ENCODE measurements around the gene UNC80. TPM values are rescaled to one million over a fixed set of nuclear protein-coding genes. Genes with fewer than 3 reads are reported as not detected.

Gene UNC80
- total and polyA plus RNA-seq, 2 donors from 2014 or later: 0.04 to 0.06 TPM

GRCh38 chr2:209969692-209970091 lies 198.1 kb downstream of the UNC80 start:
- intact Hi-C loops (cut with DNase I): no loop called here
- Histone ChIP-seq H3K27ac (ENCODE audit: low read depth in 2 of 2, low read length in 2 of 2) (no peak overlapping the region), H3K9ac (ENCODE audit: low read length in 3 of 3) (no peak overlapping the region), H3K36me3 (ENCODE audit: control insufficient read depth in 2 of 3, insufficient read depth in 3 of 3, low read length in 3 of 3) (no peaks in the 10 kb centered on the region), H3K4me1 (ENCODE audit: control insufficient read depth in 2 of 3, insufficient read depth in 2 of 3, low read depth in 1 of 3, low read length in 3 of 3) (no peaks in the 10 kb centered on the region), H3K27me3 (ENCODE audit: control insufficient read depth, insufficient read depth, low read length) (no peaks in the 10 kb centered on the region), H3K4me3 (ENCODE audit: low read length in 3 of 3) (no peak overlapping the region), H3K9me3 (ENCODE audit: control insufficient read depth in 2 of 3, insufficient read depth in 1 of 3, low read length in 3 of 3) (no peaks in the 10 kb centered on the region)
- FAIRE-seq (no peak), DNase-seq (no peak)
- TF ChIP-seq CTCF (IDR thresholded peaks at IDR 0.05; ENCODE audit: borderline replicate concordance, extremely low read depth, insufficient read depth): no peak

- intact Hi-C loops (cut with DNase I): no loop called here
- Histone ChIP-seq H3K27me3 (ENCODE audit: control insufficient read depth, insufficient read depth, low read length) (no peaks in the 10 kb centered on the region), H3K9ac (ENCODE audit: low read length in 3 of 3) (no peak overlapping the region), H3K4me1 (ENCODE audit: control insufficient read depth in 2 of 3, insufficient read depth in 2 of 3, low read depth in 1 of 3, low read length in 3 of 3) (no peaks in the 10 kb centered on the region), H3K36me3 (ENCODE audit: control insufficient read depth in 2 of 3, insufficient read depth in 3 of 3, low read length in 3 of 3) (no peaks in the 10 kb centered on the region), H3K27ac (ENCODE audit: low read depth in 2 of 2, low read length in 2 of 2) (no peak overlapping the region), H3K4me3 (ENCODE audit: low read length in 3 of 3) (no peak overlapping the region), H3K9me3 (ENCODE audit: control insufficient read depth in 2 of 3, insufficient read depth in 1 of 3, low read length in 3 of 3) (no peaks in the 10 kb centered on the region)
- no peak for TF ChIP-seq CTCF (IDR thresholded peaks at IDR 0.05; ENCODE audit: borderline replicate concordance, extremely low read depth, insufficient read depth)
- DNase-seq (no peak), FAIRE-seq (no peak)
These were observed 198.6 kb downstream of the UNC80 start for GRCh38 chr2:209970271-209970670.

GRCh38 chr2:209970711-209971110 lies 199.1 kb downstream of the UNC80 start:
- intact Hi-C loops (cut with DNase I): no loop called here
- no peak overlapping the region for H3K9ac ChIP-seq (ENCODE audit: low read length in 3 of 3)
- no peaks in the 10 kb centered on the region for H3K36me3 ChIP-seq (ENCODE audit: control insufficient read depth in 2 of 3, insufficient read depth in 3 of 3, low read length in 3 of 3)
- FAIRE-seq (no peak), DNase-seq (no peak)
- no peaks in the 10 kb centered on the region for H3K9me3 ChIP-seq (ENCODE audit: control insufficient read depth in 2 of 3, insufficient read depth in 1 of 3, low read length in 3 of 3)
- TF ChIP-seq CTCF (IDR thresholded peaks at IDR 0.05; ENCODE audit: borderline replicate concordance, extremely low read depth, insufficient read depth): no peak
- H3K27me3 ChIP-seq (ENCODE audit: control insufficient read depth, insufficient read depth, low read length): no peaks in the 10 kb centered on the region
- no peaks in the 10 kb centered on the region for H3K4me1 ChIP-seq (ENCODE audit: control insufficient read depth in 2 of 3, insufficient read depth in 2 of 3, low read depth in 1 of 3, low read length in 3 of 3)
- H3K27ac ChIP-seq (ENCODE audit: low read depth in 2 of 2, low read length in 2 of 2): no peak overlapping the region
- H3K4me3 ChIP-seq (ENCODE audit: low read length in 3 of 3): no peak overlapping the region

GRCh38 chr2:209973328-209973727 lies 201.7 kb downstream of the UNC80 start:
- DNase-seq: no peak

More at GRCh38 chr2:209973328-209973727, 201.7 kb downstream of the UNC80 start:
- H3K9me3 ChIP-seq (ENCODE audit: control insufficient read depth in 2 of 3, insufficient read depth in 1 of 3, low read length in 3 of 3): no peaks in the 10 kb centered on the region
- no peak overlapping the region for H3K27ac ChIP-seq (ENCODE audit: low read depth in 2 of 2, low read length in 2 of 2)
- no peak for FAIRE-seq
- no peaks in the 10 kb centered on the region for H3K27me3 ChIP-seq (ENCODE audit: control insufficient read depth, insufficient read depth, low read length)
- H3K4me3 ChIP-seq (ENCODE audit: low read length in 3 of 3): no peak overlapping the region
- H3K36me3 ChIP-seq (ENCODE audit: control insufficient read depth in 2 of 3, insufficient read depth in 3 of 3, low read length in 3 of 3): no peaks in the 10 kb centered on the region
- no peaks in the 10 kb centered on the region for H3K4me1 ChIP-seq (ENCODE audit: control insufficient read depth in 2 of 3, insufficient read depth in 2 of 3, low read depth in 1 of 3, low read length in 3 of 3)
- intact Hi-C loops (cut with DNase I): no loop called here
- no peak overlapping the region for H3K9ac ChIP-seq (ENCODE audit: low read length in 3 of 3)
- TF ChIP-seq CTCF (IDR thresholded peaks at IDR 0.05; ENCODE audit: borderline replicate concordance, extremely low read depth, insufficient read depth): no peak
